GM12878 (cell line): ENCODE results near the gene TP53I11. TPM values are rescaled to one million over a fixed set of nuclear protein-coding genes. Genes with fewer than 3 reads are reported as not detected.

Experiments used
- ATAC-seq: fragments of 200-7000 bp; cut with Tn5 transposase; 3 replicates; pipeline ENCODE4 v1.9.1; 2020; ENCODE audit warnings: mild to moderate bottlenecking, moderate library complexity
- BruUV-seq: library from RNA; stranded (reverse); fragments of 400-500 nt; replicated peaks from 2 replicates; lab custom pipeline; 2021; lab: Mats Ljungman, UMichigan
- CTCF ChIA-PET: fragments of 300-600 bp; sonication (Branson Sonifier 250); formaldehyde crosslinking; extraction: SDS; loops from one replicate; lab custom pipeline; 2021; ENCODE audit warnings: inconsistent platforms; lab: Yijun Ruan, JAX
- POLR2A ChIA-PET: fragments of 350-600 bp; formaldehyde crosslinking; extraction: SDS; loops from one replicate; lab custom pipeline; 2021; ENCODE audit warnings: inconsistent platforms; lab: Charles Lee
- RAD21 ChIA-PET: fragments of 300-600 bp; sonication (Branson Sonifier 250); formaldehyde crosslinking; loops from one replicate; lab custom pipeline; 2023; ENCODE audit warnings: antibody characterized with exemption; ENCODE audit not compliant: unreplicated experiment; lab: Charles Lee
- SMC1A ChIA-PET: fragments of 300-600 bp; sonication (Branson Sonifier 250); formaldehyde crosslinking; loops from one replicate; lab custom pipeline; 2023; ENCODE audit not compliant: unreplicated experiment, uncharacterized antibody; lab: Charles Lee
- DNase-seq: peaks from one replicate; pipeline ENCODE4 v3.0.0-alpha.2; 2011; ENCODE audit warnings: low read depth, low spot score
- FAIRE-seq: peaks from 3 replicates; lab custom pipeline; 2011; peaks lifted over from hg19 to GRCh38; lab: Jason Lieb, UNC
- H2AFZ ChIP-seq: 2 replicates; pipeline ENCODE4 v1.6.0; 2011; ENCODE audit warnings: low read depth, low read length, control low read depth; ENCODE audit not compliant: control insufficient read depth
- H3K27ac ChIP-seq: 2 replicates; pipeline ENCODE4 v1.5.1; 2011; ENCODE audit warnings: control low read depth; ENCODE audit not compliant: control insufficient read depth, insufficient read depth
- H3K27me3 ChIP-seq, 2 experiments: replicated peaks in 1 of 2; 2 replicates each; pipeline versions ENCODE4 v1.6.0 to v1.6.1; 2011; ENCODE audit warnings: low read length in 1 of 2; ENCODE audit not compliant: control insufficient read depth in 2 of 2, insufficient read depth in 2 of 2
- H3K36me3 ChIP-seq, 2 experiments: 2 replicates each; pipeline ENCODE4 v1.5.1; 2011; ENCODE audit warnings: low read length in 1 of 2; ENCODE audit not compliant: control insufficient read depth in 2 of 2, insufficient read depth in 2 of 2
- H3K4me1 ChIP-seq: 2 replicates; pipeline ENCODE4 v1.6.1; 2011; ENCODE audit warnings: mild to moderate bottlenecking, low read length, moderate library complexity, mixed read lengths; ENCODE audit not compliant: control insufficient read depth, insufficient read depth
- H3K4me2 ChIP-seq: 2 replicates; pipeline ENCODE4 v1.6.0; 2011; ENCODE audit warnings: control low read depth; ENCODE audit not compliant: control insufficient read depth, insufficient read depth
- H3K4me3 ChIP-seq: fragments of 200-600 bp; sonication (generic); 2 replicates; pipeline ENCODE4 v1.5.1; 2016
- H3K79me2 ChIP-seq: 2 replicates; pipeline ENCODE4 v1.6.0; 2011; ENCODE audit warnings: low read length; ENCODE audit not compliant: control insufficient read depth, insufficient read depth
- H3K9ac ChIP-seq: 2 replicates; pipeline ENCODE4 v1.8.0; 2011; ENCODE audit warnings: low read length, control low read depth, mixed read lengths; ENCODE audit not compliant: control insufficient read depth, insufficient read depth
- H3K9me3 ChIP-seq: replicated peaks from 3 replicates; pipeline ENCODE4 v1.5.1; 2011; ENCODE audit warnings: mild to moderate bottlenecking, low read length; ENCODE audit not compliant: control insufficient read depth, insufficient read depth
- H4K20me1 ChIP-seq: 2 replicates; pipeline ENCODE4 v1.6.0; 2011; ENCODE audit not compliant: control insufficient read depth, insufficient read depth
- FOXK2 ChIP-seq: fragments of 450-650 bp; IDR thresholded peaks from 2 replicates; pipeline ENCODE4 v1.6.1; 2017; ENCODE audit warnings: mild to moderate bottlenecking, moderate library complexity
- JUND ChIP-seq: IDR thresholded peaks from 2 replicates; pipeline ENCODE4 v1.6.1; 2012; ENCODE audit warnings: low read depth, mild to moderate bottlenecking, low read length, improper control_type of control experiment, moderate library complexity
- MTA3 ChIP-seq: IDR thresholded peaks from 2 replicates; pipeline ENCODE4 v1.6.1; 2012; ENCODE audit warnings: low read length, inconsistent platforms, borderline replicate concordance
- NFYB ChIP-seq: IDR thresholded peaks from 2 replicates; pipeline ENCODE4 v1.6.1; 2011; ENCODE audit warnings: low read depth, mild to moderate bottlenecking, low read length, improper control_type of control experiment, moderate library complexity; ENCODE audit not compliant: insufficient read depth
- SIX5 ChIP-seq: IDR thresholded peaks from 2 replicates; pipeline ENCODE4 v1.6.1; 2011; ENCODE audit warnings: mild to moderate bottlenecking, low read depth, low read length, moderate library complexity; ENCODE audit not compliant: severe bottlenecking
- SP1 ChIP-seq: IDR thresholded peaks from one replicate; pipeline ENCODE4 v1.6.1; 2011; ENCODE audit warnings: low read depth, low read length
- SUZ12 ChIP-seq: fragments of 200-600 bp; sonication (generic); IDR thresholded peaks from one replicate; pipeline ENCODE4 v1.6.1; 2018; ENCODE audit warnings: antibody characterized with exemption, mild to moderate bottlenecking; ENCODE audit not compliant: unreplicated experiment
- ZNF207 ChIP-seq: fragments of 450-650 bp; IDR thresholded peaks from 2 replicates; pipeline ENCODE4 v1.6.1; 2014; ENCODE audit warnings: antibody characterized with exemption, mild to moderate bottlenecking, borderline replicate concordance
- WGBS: methylation state at CpG from one replicate; pipeline ENCODE4 v1.1.6; 2016; ENCODE audit warnings: low lambda C conversion rate; ENCODE audit not compliant: insufficient replicate concordance, insufficient coverage; ENCODE audit errors: missing lambda C conversion rate; 5-methylcytosine and 5-hydroxymethylcytosine counted together
- in situ Hi-C: fragments of 300-500 bp; cut with MboI; formaldehyde crosslinking; loops from 9 replicates; pipeline ENCODE4 v1.14.3; 2018; ENCODE audit warnings: mixed read lengths
- intact Hi-C: fragments of 100-400 bp; cut with micrococcal nuclease; formaldehyde crosslinking; loops from one replicate; pipeline ENCODE4 v1.14.2; 2022; ENCODE audit not compliant: unreplicated experiment
- polyA plus RNA-seq, 11 experiments: library from polyadenylated mRNA; depleted of rRNA in 4 of 11; unstranded in 6 of 11; stranded (reverse) in 5 of 11; fragments of >200 nt; fragmentation: Nextera tagmentation in 4 of 11; fragmentation: Illumina TruSeq in 1 of 11; extraction: Ambion mirVana in 4 of 11; extraction: Trizol in 1 of 11; gene quantifications; 1 replicate in 1 of 11; 2 replicates in 10 of 11; pipeline versions ENCODE4 v1.2.1 to v1.2.3, GENCODE V29; 2011 to 2016; ENCODE audit warnings: inconsistent platforms in 2 of 11, missing spikeins in 2 of 11, low read depth in 1 of 11
- total RNA-seq, 4 experiments: library from RNA; depleted of rRNA in 3 of 4; stranded (reverse); fragments of >200 nt in 3 of 4; fragmentation: Illumina TruSeq in 1 of 4; extraction: Trizol in 1 of 4; gene quantifications; 2 replicates each; pipeline versions ENCODE4 v1.2.1 to v1.2.3, GENCODE V29; 2013 to 2021
- TF ChIP-seq, protein P1 (sequence below): IDR thresholded peaks from 2 replicates; pipeline ENCODE4 v1.6.1; 2012; ENCODE audit warnings: low read depth, low read length, improper control_type of control experiment
- TF ChIP-seq, protein P2 (sequence below): fragments of 450-650 bp; IDR thresholded peaks from 2 replicates; pipeline ENCODE4 v1.6.1; 2017; ENCODE audit warnings: mild to moderate bottlenecking
- TF ChIP-seq, protein P3 (sequence below): fragments of 450-650 bp; IDR thresholded peaks from 2 replicates; pipeline ENCODE4 v1.6.1; 2017; ENCODE audit warnings: borderline replicate concordance

The TP53I11 gene
- total and polyA plus RNA-seq, 10 of the 15 experiments (the other 5 are each of a cell fraction or from before 2014, with no cell fraction given) = 0.03 to 0.28 (median 0.17) TPM; not detected in 3

DNA sequence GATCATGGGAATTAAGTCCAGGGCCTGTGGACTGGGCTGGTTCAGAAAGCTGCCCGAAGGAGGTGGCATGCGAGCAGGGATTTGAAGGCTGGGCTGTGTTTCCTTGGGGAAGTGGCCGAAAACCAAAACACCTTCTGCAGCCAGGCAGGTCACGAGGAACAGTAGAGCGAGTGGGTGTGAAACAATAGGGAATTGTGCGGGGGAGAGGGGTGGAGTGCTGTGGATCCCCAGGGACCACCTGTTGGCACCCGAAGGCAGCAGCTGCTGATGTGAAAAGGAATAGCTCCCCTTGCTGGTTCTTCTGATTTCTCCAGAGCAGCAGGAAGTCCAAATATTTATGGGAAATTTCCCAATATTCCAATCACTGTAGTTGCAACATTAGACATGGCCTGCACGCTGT, 24.6 kb downstream of the TP53I11 start (continued):
- TF ChIP-seq, protein P1, sequence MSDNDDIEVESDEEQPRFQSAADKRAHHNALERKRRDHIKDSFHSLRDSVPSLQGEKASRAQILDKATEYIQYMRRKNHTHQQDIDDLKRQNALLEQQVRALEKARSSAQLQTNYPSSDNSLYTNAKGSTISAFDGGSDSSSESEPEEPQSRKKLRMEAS = no peak

DNA sequence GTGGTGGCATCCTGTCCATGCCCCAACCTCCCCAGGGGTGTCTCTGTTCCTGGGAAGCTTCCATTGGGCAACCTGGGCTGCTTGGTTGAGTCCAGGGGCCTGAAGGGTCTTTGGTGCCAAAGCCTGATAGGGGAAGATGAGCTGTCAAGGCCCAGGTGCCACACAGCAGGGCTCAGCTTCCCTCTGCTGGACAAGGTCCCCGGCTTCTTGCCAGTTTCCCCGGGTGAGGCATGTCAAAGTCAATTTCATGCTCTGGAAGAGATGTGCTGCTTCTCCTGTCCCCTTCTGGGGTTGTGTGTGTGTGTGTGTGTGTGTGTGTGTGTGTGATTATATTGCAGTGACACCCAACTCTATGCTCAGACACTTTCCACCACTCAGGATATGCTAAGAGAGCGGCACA, 26.9 kb downstream of the TP53I11 start:
- Histone ChIP-seq H3K4me1 (no peaks in the 10 kb centered on the region), H3K79me2 (no peaks in the 10 kb centered on the region), H3K27ac (no peak overlapping the region), H2AFZ (no peak overlapping the region), H3K4me3 (no peak overlapping the region), H4K20me1 (no peaks in the 10 kb centered on the region; the same call in 1 of the 2 replicates), H3K36me3 (no peaks in the 10 kb centered on the region), H3K27me3 (peaks cover 0 to under 1% of the 10 kb centered on the region in 2 experiments; a peak in 2 of 4 replicates), H3K9ac (no peak overlapping the region), H3K4me2 (no peak overlapping the region), H3K9me3 (no peaks in the 10 kb centered on the region)
- in situ Hi-C loops (no loop called here), intact Hi-C loops (no loop called here)
- ChIA-PET POLR2A (no interaction called here), RAD21 (interaction anchor here (0.7 kb wide), 1 partner anchor 15 kb away, joined by 3 read pairs; no protein-coding TSS in a partner anchor), SMC1A (no interaction called here), CTCF (no interaction called here)
- no peak for FAIRE-seq
- TF ChIP-seq SP1 (no peak), MTA3 (no peak), NFYB (no peak)
- DNase-seq = no peak
- ATAC-seq = no peak
- BruUV-seq = no TSS peak
- 59% methylated on average over 3 of the region's 3 CpGs for WGBS

DNA sequence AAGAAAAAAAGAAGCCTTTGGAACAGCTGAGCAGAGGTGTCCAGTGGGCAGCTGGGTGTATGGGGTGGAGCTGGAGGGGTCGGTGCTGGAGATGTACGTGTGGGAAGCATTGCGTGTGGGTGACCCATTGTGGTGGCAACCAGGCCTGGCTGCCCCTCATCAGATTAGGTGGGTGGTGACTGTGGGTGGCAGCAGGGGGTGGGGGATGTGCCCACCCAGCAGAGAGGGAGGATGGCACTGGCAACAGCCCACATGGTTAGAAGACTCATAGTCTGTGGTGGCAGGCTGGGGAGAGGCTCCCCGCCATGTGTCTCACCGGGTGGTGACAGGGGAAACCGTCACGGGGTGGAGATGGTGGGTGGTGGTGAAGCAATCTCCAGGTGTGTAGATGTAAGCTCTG, 27.6 kb downstream of the TP53I11 start:
- no peak for DNase-seq
- no peaks in the 10 kb centered on the region; the same call in 1 of the 2 replicates for H4K20me1 ChIP-seq
- no peaks in the 10 kb centered on the region for H3K36me3 ChIP-seq
- intact Hi-C loops (no loop called here), in situ Hi-C loops (no loop called here)
- CTCF ChIA-PET = no interaction called here
- RAD21 ChIA-PET = no interaction called here
- no peaks in the 10 kb centered on the region; a peak in 2 of 4 replicates for H3K27me3 ChIP-seq
- H2AFZ ChIP-seq = no peak overlapping the region
- no peak overlapping the region for H3K9ac ChIP-seq
- no peaks in the 10 kb centered on the region for H3K9me3 ChIP-seq
- BruUV-seq = no TSS peak
- POLR2A ChIA-PET = no interaction called here
- WGBS = 30% methylated on average over 7 of the region's 7 CpGs
- H3K79me2 ChIP-seq = no peaks in the 10 kb centered on the region
- no peak for FAIRE-seq
- H3K4me3 ChIP-seq = no peak overlapping the region
- SMC1A ChIA-PET = no interaction called here
- no peak overlapping the region for H3K4me2 ChIP-seq
- H3K4me1 ChIP-seq = no peaks in the 10 kb centered on the region
- H3K27ac ChIP-seq = no peak overlapping the region
- no peak for ATAC-seq
- no peak for TF ChIP-seq MTA3
- TF ChIP-seq, protein P2, sequence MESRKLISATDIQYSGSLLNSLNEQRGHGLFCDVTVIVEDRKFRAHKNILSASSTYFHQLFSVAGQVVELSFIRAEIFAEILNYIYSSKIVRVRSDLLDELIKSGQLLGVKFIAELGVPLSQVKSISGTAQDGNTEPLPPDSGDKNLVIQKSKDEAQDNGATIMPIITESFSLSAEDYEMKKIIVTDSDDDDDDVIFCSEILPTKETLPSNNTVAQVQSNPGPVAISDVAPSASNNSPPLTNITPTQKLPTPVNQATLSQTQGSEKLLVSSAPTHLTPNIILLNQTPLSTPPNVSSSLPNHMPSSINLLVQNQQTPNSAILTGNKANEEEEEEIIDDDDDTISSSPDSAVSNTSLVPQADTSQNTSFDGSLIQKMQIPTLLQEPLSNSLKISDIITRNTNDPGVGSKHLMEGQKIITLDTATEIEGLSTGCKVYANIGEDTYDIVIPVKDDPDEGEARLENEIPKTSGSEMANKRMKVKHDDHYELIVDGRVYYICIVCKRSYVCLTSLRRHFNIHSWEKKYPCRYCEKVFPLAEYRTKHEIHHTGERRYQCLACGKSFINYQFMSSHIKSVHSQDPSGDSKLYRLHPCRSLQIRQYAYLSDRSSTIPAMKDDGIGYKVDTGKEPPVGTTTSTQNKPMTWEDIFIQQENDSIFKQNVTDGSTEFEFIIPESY = no peak
- TF ChIP-seq JUND = no peak
- no peak for TF ChIP-seq ZNF207
- TF ChIP-seq, protein P3, sequence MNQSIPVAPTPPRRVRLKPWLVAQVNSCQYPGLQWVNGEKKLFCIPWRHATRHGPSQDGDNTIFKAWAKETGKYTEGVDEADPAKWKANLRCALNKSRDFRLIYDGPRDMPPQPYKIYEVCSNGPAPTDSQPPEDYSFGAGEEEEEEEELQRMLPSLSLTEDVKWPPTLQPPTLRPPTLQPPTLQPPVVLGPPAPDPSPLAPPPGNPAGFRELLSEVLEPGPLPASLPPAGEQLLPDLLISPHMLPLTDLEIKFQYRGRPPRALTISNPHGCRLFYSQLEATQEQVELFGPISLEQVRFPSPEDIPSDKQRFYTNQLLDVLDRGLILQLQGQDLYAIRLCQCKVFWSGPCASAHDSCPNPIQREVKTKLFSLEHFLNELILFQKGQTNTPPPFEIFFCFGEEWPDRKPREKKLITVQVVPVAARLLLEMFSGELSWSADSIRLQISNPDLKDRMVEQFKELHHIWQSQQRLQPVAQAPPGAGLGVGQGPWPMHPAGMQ = no peak
- TF ChIP-seq FOXK2 = no peak
- TF ChIP-seq SIX5 = no peak
- no peak for TF ChIP-seq SUZ12
